ENCODE measurements around the gene DAGLA.
A peak's percentile ranks its signal among the peaks of the same experiment; 100 is the strongest.

Gene DAGLA

DNA sequence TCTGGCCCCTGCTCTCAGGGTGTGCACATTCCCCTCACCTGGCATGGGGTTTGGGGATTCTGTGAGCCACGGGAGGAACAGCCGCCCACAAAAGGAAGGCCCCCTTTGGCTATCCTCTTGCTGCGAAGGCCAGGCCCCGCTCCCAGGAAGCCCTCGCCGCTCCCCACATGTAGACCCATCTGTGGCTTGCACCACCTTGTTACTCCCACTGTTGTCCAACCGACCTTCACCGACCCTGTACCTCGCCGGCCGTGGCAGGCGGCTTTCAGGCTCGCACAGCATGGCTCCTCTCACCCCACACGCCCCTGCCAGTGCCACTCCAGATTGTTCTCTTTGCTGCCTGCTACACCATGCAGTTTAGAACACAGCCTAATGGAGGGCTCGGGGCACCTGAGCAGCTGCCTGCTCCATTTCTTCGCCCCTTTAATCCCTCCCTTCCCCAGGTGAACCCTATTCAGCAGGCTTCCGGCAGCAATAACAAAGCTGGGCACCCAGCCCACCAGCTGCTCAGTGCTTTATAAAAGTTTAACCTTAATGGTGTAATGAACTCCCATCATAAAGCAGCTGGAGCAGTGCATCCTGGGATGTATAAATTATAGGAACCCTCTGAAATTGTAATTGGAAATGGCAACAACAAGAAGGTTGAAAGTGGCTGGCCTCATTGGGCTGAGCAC lies 10.7 kb downstream of the DAGLA start:
- Histone ChIP-seq H3K9ac (ENCODE audit: low read depth in 1 of 2, low read length in 2 of 2) (peak overlapping the region in 1 of 2 donors; percentile 71), H3K9me3 (ENCODE audit: control insufficient read depth in 2 of 2, low read length in 2 of 2) (no peaks in the 10 kb centered on the region), H3K27me3 (ENCODE audit: control insufficient read depth in 2 of 2, insufficient read depth in 2 of 2, low read length in 2 of 2) (no peaks in the 10 kb centered on the region), H3K4me1 (ENCODE audit: control insufficient read depth in 2 of 2, insufficient read depth in 2 of 2, low read length in 2 of 2) (peaks cover 48 to 67% of the 10 kb centered on the region in 2 donors), H3K36me3 (ENCODE audit: control insufficient read depth in 2 of 2, insufficient read depth in 2 of 2, low read length in 2 of 2) (no peaks in the 10 kb centered on the region), H3K27ac (ENCODE audit: low read depth in 2 of 2, low read length in 2 of 2) (peak overlapping the region; percentile 83 to 87), H3K4me3 (ENCODE audit: low read length in 2 of 2) (peak overlapping the region; percentile 4 to 7)

GRCh38 chr11:61691380-61692156 lies 11.4 kb downstream of the DAGLA start:
- Histone ChIP-seq H3K4me1 (ENCODE audit: control insufficient read depth in 2 of 2, insufficient read depth in 2 of 2, low read length in 2 of 2) (peaks cover 53 to 73% of the 10 kb centered on the region in 2 donors), H3K4me3 (ENCODE audit: low read length in 2 of 2) (peak overlapping the region in 1 of 2 donors; percentile 7), H3K27me3 (ENCODE audit: control insufficient read depth in 2 of 2, insufficient read depth in 2 of 2, low read length in 2 of 2) (no peaks in the 10 kb centered on the region), H3K36me3 (ENCODE audit: control insufficient read depth in 2 of 2, insufficient read depth in 2 of 2, low read length in 2 of 2) (no peaks in the 10 kb centered on the region), H3K27ac (ENCODE audit: low read depth in 2 of 2, low read length in 2 of 2) (peak overlapping the region; percentile 83 to 87), H3K9me3 (ENCODE audit: control insufficient read depth in 2 of 2, low read length in 2 of 2) (no peaks in the 10 kb centered on the region), H3K9ac (ENCODE audit: low read depth in 1 of 2, low read length in 2 of 2) (peak overlapping the region in 1 of 2 donors; percentile 42)

DNA sequence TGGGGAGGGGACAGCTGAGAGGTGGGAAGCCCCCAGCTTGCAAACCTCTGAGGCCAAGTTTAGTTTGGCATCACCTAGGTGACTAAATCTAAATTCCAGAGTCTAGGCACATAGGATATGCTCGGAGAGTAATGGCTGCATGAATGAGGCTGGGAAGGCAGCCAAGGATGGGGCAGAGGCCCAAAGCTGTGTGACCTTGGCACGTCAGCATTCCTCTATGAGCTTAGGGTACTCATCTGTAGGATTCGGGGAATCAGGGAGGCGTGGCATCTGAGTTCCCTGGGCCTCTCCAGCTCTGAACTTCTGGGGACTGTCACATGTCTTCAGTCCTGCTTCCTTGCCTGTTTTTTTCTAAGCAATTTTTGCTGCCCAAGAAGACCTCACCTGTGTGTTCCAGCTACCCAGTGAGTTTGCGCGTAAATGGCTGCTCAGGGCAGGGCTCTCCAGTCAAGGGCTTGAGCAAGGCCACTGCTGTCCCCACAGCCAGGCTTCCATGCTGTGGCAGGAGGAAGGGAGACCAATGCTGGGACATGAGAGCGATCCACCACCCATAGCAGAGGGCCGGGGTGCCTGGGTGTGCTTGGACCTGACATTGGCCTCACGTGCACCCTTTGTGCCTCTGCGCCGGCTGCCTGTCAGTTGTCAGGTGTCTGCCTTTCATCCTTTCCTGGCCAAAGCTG lies 13.9 kb downstream of the DAGLA start:
- Histone ChIP-seq H3K9ac (ENCODE audit: low read depth in 1 of 2, low read length in 2 of 2) (peak overlapping the region in 1 of 2 donors; percentile 14), H3K4me3 (ENCODE audit: low read length in 2 of 2) (no peak overlapping the region), H3K9me3 (ENCODE audit: control insufficient read depth in 2 of 2, low read length in 2 of 2) (no peaks in the 10 kb centered on the region), H3K27me3 (ENCODE audit: control insufficient read depth in 2 of 2, insufficient read depth in 2 of 2, low read length in 2 of 2) (no peaks in the 10 kb centered on the region), H3K4me1 (ENCODE audit: control insufficient read depth in 2 of 2, insufficient read depth in 2 of 2, low read length in 2 of 2) (peaks cover 65 to 80% of the 10 kb centered on the region in 2 donors), H3K36me3 (ENCODE audit: control insufficient read depth in 2 of 2, insufficient read depth in 2 of 2, low read length in 2 of 2) (no peaks in the 10 kb centered on the region), H3K27ac (ENCODE audit: low read depth in 2 of 2, low read length in 2 of 2) (peak overlapping the region; percentile 2 to 71)

GRCh38 chr11:61694602-61694939 lies 14.4 kb downstream of the DAGLA start:
- no peak overlapping the region for H3K9ac ChIP-seq (ENCODE audit: low read depth in 1 of 2, low read length in 2 of 2)
- no peaks in the 10 kb centered on the region for H3K27me3 ChIP-seq (ENCODE audit: control insufficient read depth in 2 of 2, insufficient read depth in 2 of 2, low read length in 2 of 2)
- peaks cover 67 to 82% of the 10 kb centered on the region in 2 donors for H3K4me1 ChIP-seq (ENCODE audit: control insufficient read depth in 2 of 2, insufficient read depth in 2 of 2, low read length in 2 of 2)
- H3K36me3 ChIP-seq (ENCODE audit: control insufficient read depth in 2 of 2, insufficient read depth in 2 of 2, low read length in 2 of 2), result no peaks in the 10 kb centered on the region
- H3K27ac ChIP-seq (ENCODE audit: low read depth in 2 of 2, low read length in 2 of 2), result peak overlapping the region in 1 of 2 donors; percentile 71
- H3K9me3 ChIP-seq (ENCODE audit: control insufficient read depth in 2 of 2, low read length in 2 of 2), result no peaks in the 10 kb centered on the region
- no peak overlapping the region for H3K4me3 ChIP-seq (ENCODE audit: low read length in 2 of 2)

DNA sequence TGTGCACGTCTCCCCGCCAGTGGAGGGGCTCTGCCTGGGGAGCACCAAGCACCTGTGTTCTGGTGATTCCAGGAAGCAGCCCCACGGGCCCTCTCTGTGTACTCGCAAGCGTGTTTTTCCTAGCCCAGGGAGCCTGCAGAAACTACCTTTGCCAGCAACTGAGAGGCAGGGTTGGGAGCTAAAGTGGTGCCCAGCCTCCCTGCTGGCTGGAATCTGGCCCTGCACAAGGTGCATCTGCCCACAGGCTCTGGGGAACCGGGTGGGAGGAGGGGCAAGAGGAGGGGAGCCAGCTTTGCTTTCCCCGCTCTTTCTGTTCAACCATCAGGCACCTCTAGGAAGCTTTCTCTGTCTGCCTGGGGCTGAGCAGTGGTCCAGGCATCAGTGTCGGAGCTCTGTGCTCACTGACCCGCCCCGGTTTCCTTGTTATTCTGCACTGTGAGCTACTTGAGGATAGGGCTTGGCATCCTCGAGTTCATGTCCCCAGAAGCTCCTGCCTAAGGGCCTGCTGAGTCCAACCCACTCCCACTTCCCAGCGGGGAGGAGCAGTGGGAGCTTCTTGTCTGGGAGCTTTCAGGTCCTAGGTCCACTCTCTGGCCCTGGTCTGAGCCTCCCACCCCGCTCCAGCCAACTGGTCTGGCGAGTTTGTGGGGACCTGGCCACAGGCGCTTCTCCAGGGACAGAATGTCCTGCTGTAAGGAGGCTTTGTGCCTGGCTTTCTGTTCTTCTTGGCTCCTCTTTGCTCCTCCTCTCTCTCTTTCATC lies 14.9 kb downstream of the DAGLA start:
- no peaks in the 10 kb centered on the region for H3K27me3 ChIP-seq (ENCODE audit: control insufficient read depth in 2 of 2, insufficient read depth in 2 of 2, low read length in 2 of 2)
- H3K36me3 ChIP-seq (ENCODE audit: control insufficient read depth in 2 of 2, insufficient read depth in 2 of 2, low read length in 2 of 2), result no peaks in the 10 kb centered on the region
- no peak overlapping the region for H3K4me3 ChIP-seq (ENCODE audit: low read length in 2 of 2)
- no peaks in the 10 kb centered on the region for H3K9me3 ChIP-seq (ENCODE audit: control insufficient read depth in 2 of 2, low read length in 2 of 2)
- peaks cover 72 to 85% of the 10 kb centered on the region in 2 donors for H3K4me1 ChIP-seq (ENCODE audit: control insufficient read depth in 2 of 2, insufficient read depth in 2 of 2, low read length in 2 of 2)
- H3K9ac ChIP-seq (ENCODE audit: low read depth in 1 of 2, low read length in 2 of 2), result peak overlapping the region; percentile 70 to 78
- H3K27ac ChIP-seq (ENCODE audit: low read depth in 2 of 2, low read length in 2 of 2), result peak overlapping the region; percentile 60 to 71

- no peaks in the 10 kb centered on the region for H3K9me3 ChIP-seq (ENCODE audit: control insufficient read depth in 2 of 2, low read length in 2 of 2)
- peak overlapping the region; percentile 70 to 78 for H3K9ac ChIP-seq (ENCODE audit: low read depth in 1 of 2, low read length in 2 of 2)
- peaks cover 72 to 85% of the 10 kb centered on the region in 2 donors for H3K4me1 ChIP-seq (ENCODE audit: control insufficient read depth in 2 of 2, insufficient read depth in 2 of 2, low read length in 2 of 2)
- peak overlapping the region; percentile 22 to 60 for H3K4me3 ChIP-seq (ENCODE audit: low read length in 2 of 2)
- peak overlapping the region; percentile 60 to 71 for H3K27ac ChIP-seq (ENCODE audit: low read depth in 2 of 2, low read length in 2 of 2)
- no peaks in the 10 kb centered on the region for H3K27me3 ChIP-seq (ENCODE audit: control insufficient read depth in 2 of 2, insufficient read depth in 2 of 2, low read length in 2 of 2)
- no peaks in the 10 kb centered on the region for H3K36me3 ChIP-seq (ENCODE audit: control insufficient read depth in 2 of 2, insufficient read depth in 2 of 2, low read length in 2 of 2)
These were observed 15.7 kb downstream of the DAGLA start for GRCh38 chr11:61695917-61696316.

DNA sequence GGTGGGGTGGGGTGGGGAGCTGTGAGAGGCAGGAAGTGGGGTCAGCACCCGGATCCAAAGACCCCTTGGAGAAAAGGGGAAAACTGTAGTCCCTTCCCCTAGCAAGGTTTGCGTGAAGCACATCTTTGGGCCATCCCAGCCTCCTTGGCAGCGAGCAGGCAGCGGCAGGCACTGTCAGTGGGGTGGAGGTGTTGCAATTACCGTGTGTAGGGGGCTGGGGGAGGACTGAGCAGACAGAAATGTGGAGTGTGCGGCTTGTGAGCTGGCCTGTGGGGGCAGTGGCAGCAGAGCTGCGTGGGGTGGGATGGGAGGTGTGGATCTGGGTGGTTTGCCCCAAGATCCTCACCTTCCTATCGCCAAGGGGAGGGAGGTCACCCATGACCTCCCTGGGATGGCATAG lies 16.4 kb downstream of the DAGLA start:
- H3K27me3 ChIP-seq (ENCODE audit: control insufficient read depth in 2 of 2, insufficient read depth in 2 of 2, low read length in 2 of 2), result no peaks in the 10 kb centered on the region
- H3K4me3 ChIP-seq (ENCODE audit: low read length in 2 of 2), result no peak overlapping the region
- peak overlapping the region; percentile 53 to 71 for H3K27ac ChIP-seq (ENCODE audit: low read depth in 2 of 2, low read length in 2 of 2)

DNA sequence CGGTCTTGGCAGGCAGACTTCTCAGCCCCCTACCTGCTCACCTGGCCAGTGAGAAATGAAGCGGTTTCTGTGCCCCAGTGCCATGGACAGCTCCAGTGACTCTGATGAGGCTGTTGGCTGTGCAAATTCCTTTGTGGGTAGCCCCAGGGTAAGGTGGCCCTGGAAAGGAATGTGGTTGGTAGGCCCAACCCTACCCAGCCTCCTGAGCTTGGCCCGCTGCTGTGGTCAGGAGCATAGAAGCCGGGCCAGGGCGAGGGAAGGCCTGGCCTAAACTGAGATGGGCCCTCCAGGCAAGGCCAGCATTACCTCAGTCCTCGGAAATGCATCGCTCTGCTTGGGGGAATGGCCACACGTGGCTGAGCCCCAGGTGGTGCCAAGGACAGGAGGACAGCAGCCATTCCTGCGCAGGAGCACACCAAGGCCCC lies 16.9 kb downstream of the DAGLA start:
- Histone ChIP-seq H3K36me3 (ENCODE audit: control insufficient read depth in 2 of 2, insufficient read depth in 2 of 2, low read length in 2 of 2) (no peaks in the 10 kb centered on the region), H3K27me3 (ENCODE audit: control insufficient read depth in 2 of 2, insufficient read depth in 2 of 2, low read length in 2 of 2) (no peaks in the 10 kb centered on the region), H3K27ac (ENCODE audit: low read depth in 2 of 2, low read length in 2 of 2) (peak overlapping the region; percentile 53 to 71), H3K9me3 (ENCODE audit: control insufficient read depth in 2 of 2, low read length in 2 of 2) (no peaks in the 10 kb centered on the region), H3K9ac (ENCODE audit: low read depth in 1 of 2, low read length in 2 of 2) (peak overlapping the region in 1 of 2 donors; percentile 5), H3K4me1 (ENCODE audit: control insufficient read depth in 2 of 2, insufficient read depth in 2 of 2, low read length in 2 of 2) (peaks cover 71 to 80% of the 10 kb centered on the region in 2 donors), H3K4me3 (ENCODE audit: low read length in 2 of 2) (no peak overlapping the region)

More for the DNA sequence above, 16.4 kb downstream of the DAGLA start:
- H3K4me1 ChIP-seq (ENCODE audit: control insufficient read depth in 2 of 2, insufficient read depth in 2 of 2, low read length in 2 of 2), result peaks cover 76 to 85% of the 10 kb centered on the region in 2 donors
- peak overlapping the region in 1 of 2 donors; percentile 5 for H3K9ac ChIP-seq (ENCODE audit: low read depth in 1 of 2, low read length in 2 of 2)
- H3K9me3 ChIP-seq (ENCODE audit: control insufficient read depth in 2 of 2, low read length in 2 of 2), result no peaks in the 10 kb centered on the region
- no peaks in the 10 kb centered on the region for H3K36me3 ChIP-seq (ENCODE audit: control insufficient read depth in 2 of 2, insufficient read depth in 2 of 2, low read length in 2 of 2)

DNA sequence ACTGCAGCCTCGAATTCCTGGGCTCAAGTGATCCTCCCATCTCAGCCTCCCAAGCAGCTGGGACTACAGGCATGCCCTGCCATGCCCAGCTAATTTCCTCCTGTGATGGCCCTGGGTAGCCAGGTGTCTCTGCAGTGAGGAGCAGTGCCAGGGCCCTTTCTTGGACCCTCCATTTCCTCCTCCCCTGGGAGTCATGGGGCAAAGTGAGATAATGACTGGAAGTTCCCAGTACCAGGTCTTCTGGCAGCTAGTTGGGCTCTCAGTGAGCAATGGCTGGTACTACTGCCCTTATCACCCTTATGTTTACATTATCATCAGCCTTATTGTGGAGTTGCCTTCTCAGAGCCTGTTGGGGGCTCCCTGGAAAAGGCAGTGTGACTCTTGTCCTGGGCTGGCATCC lies 17.6 kb downstream of the DAGLA start:
- H3K36me3 ChIP-seq (ENCODE audit: control insufficient read depth in 2 of 2, insufficient read depth in 2 of 2, low read length in 2 of 2), result no peaks in the 10 kb centered on the region
- H3K27me3 ChIP-seq (ENCODE audit: control insufficient read depth in 2 of 2, insufficient read depth in 2 of 2, low read length in 2 of 2), result no peaks in the 10 kb centered on the region
- H3K4me3 ChIP-seq (ENCODE audit: low read length in 2 of 2), result no peak overlapping the region
- peaks cover 68 to 75% of the 10 kb centered on the region in 2 donors for H3K4me1 ChIP-seq (ENCODE audit: control insufficient read depth in 2 of 2, insufficient read depth in 2 of 2, low read length in 2 of 2)
- peak overlapping the region; percentile 54 to 88 for H3K27ac ChIP-seq (ENCODE audit: low read depth in 2 of 2, low read length in 2 of 2)
- H3K9me3 ChIP-seq (ENCODE audit: control insufficient read depth in 2 of 2, low read length in 2 of 2), result no peaks in the 10 kb centered on the region
- no peak overlapping the region for H3K9ac ChIP-seq (ENCODE audit: low read depth in 1 of 2, low read length in 2 of 2)
